HL-60 (cell line): ENCODE results near the gene GOLGB1.

Source experiments
- GABPA ChIP-seq: IDR thresholded peaks from 2 replicates; pipeline ENCODE4 v1.6.1; 2012; ENCODE audit warnings: low read depth
- POLR2AphosphoS5 ChIP-seq: IDR thresholded peaks from 2 replicates; pipeline ENCODE4 v1.6.1; 2012; ENCODE audit warnings: low read depth
- TF ChIP-seq, protein P1 (sequence below): IDR thresholded peaks from one replicate; pipeline ENCODE4 v1.5.1; 2011; ENCODE audit warnings: low read length, control low read depth, inconsistent platforms; ENCODE audit not compliant: insufficient read depth
- TF ChIP-seq, protein P2 (sequence below): IDR thresholded peaks from 2 replicates; pipeline ENCODE4 v1.6.1; 2012; ENCODE audit warnings: low read depth; ENCODE audit not compliant: insufficient replicate concordance

DNA sequence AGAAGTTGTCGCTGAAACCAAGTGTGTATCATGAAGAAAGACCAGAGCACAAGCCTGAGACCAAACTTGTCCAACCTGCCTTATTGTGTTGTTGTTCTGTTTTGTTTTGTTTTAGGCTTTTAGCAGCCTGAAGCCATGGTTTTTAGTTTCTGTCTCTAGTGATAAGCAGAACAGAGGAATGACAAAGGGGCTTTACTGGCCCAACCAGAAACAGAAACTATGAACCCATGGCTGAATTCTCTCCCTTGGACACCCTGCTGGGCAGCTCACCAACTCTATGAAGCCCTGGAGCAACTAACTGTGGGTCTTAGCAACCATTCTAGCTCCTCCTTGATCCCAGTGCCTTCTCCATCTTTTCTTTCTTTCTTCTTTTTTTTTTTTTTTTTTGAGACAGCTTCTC lies 119.2 kb downstream of the GOLGB1 start:
- TF ChIP-seq, protein P1, sequence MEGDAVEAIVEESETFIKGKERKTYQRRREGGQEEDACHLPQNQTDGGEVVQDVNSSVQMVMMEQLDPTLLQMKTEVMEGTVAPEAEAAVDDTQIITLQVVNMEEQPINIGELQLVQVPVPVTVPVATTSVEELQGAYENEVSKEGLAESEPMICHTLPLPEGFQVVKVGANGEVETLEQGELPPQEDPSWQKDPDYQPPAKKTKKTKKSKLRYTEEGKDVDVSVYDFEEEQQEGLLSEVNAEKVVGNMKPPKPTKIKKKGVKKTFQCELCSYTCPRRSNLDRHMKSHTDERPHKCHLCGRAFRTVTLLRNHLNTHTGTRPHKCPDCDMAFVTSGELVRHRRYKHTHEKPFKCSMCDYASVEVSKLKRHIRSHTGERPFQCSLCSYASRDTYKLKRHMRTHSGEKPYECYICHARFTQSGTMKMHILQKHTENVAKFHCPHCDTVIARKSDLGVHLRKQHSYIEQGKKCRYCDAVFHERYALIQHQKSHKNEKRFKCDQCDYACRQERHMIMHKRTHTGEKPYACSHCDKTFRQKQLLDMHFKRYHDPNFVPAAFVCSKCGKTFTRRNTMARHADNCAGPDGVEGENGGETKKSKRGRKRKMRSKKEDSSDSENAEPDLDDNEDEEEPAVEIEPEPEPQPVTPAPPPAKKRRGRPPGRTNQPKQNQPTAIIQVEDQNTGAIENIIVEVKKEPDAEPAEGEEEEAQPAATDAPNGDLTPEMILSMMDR, result no peak
- TF ChIP-seq POLR2AphosphoS5 (no peak), GABPA (no peak)
- TF ChIP-seq, protein P2, sequence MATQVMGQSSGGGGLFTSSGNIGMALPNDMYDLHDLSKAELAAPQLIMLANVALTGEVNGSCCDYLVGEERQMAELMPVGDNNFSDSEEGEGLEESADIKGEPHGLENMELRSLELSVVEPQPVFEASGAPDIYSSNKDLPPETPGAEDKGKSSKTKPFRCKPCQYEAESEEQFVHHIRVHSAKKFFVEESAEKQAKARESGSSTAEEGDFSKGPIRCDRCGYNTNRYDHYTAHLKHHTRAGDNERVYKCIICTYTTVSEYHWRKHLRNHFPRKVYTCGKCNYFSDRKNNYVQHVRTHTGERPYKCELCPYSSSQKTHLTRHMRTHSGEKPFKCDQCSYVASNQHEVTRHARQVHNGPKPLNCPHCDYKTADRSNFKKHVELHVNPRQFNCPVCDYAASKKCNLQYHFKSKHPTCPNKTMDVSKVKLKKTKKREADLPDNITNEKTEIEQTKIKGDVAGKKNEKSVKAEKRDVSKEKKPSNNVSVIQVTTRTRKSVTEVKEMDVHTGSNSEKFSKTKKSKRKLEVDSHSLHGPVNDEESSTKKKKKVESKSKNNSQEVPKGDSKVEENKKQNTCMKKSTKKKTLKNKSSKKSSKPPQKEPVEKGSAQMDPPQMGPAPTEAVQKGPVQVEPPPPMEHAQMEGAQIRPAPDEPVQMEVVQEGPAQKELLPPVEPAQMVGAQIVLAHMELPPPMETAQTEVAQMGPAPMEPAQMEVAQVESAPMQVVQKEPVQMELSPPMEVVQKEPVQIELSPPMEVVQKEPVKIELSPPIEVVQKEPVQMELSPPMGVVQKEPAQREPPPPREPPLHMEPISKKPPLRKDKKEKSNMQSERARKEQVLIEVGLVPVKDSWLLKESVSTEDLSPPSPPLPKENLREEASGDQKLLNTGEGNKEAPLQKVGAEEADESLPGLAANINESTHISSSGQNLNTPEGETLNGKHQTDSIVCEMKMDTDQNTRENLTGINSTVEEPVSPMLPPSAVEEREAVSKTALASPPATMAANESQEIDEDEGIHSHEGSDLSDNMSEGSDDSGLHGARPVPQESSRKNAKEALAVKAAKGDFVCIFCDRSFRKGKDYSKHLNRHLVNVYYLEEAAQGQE, result no peak
